Lower lobe of right lung (tissue), 2 donors: Measurements from ENCODE around the gene PAK4. TPM values are rescaled to one million over a fixed set of nuclear protein-coding genes. Genes with fewer than 3 reads are reported as not detected.

Experiments
- ATAC-seq, 2 donors: fragments of 200-7000 bp; cut with Tn5 transposase; one replicate each; pipeline ENCODE4 v1.9.1; 2020 to 2022; ENCODE audit warnings: mild to moderate bottlenecking in 2 of 2, moderate library complexity in 2 of 2
- DNase-seq: peaks from one replicate; pipeline ENCODE4 v3.0.0-alpha.2; 2020
- H3K27ac ChIP-seq: fragments of 200-600 bp; one replicate; pipeline ENCODE4 v1.8.0; 2022
- H3K27me3 ChIP-seq: fragments of 200-600 bp; one replicate; pipeline ENCODE4 v1.8.0; 2022; ENCODE audit warnings: low read depth
- H3K36me3 ChIP-seq: fragments of 200-600 bp; one replicate; pipeline ENCODE4 v1.8.0; 2022; ENCODE audit warnings: mild to moderate bottlenecking
- H3K4me1 ChIP-seq: fragments of 200-600 bp; one replicate; pipeline ENCODE4 v1.8.0; 2022
- H3K4me3 ChIP-seq: fragments of 200-600 bp; one replicate; pipeline ENCODE4 v1.8.0; 2022; ENCODE audit warnings: mild to moderate bottlenecking
- H3K9me3 ChIP-seq: fragments of 200-600 bp; one replicate; pipeline ENCODE4 v1.8.0; 2022
- intact Hi-C: fragments of 100-400 bp; cut with DNase I; formaldehyde crosslinking; loops from one replicate; pipeline ENCODE4 v1.11.0; 2022
- total RNA-seq: library from RNA; stranded (reverse); fragmentation: NEBNext Ultra II Directional; extraction: Animal tissue kit (Norgen Biotek cat#: 25700); gene quantifications from one replicate; pipeline ENCODE4 v1.2.1, GENCODE V29; 2021
- TF ChIP-seq, protein P1 (sequence below): fragments of 200-600 bp; IDR thresholded peaks from one replicate; pipeline ENCODE4 v1.8.0; 2022; ENCODE audit warnings: antibody characterized with exemption, mild to moderate bottlenecking
- donor health status: DM: no; HTN: yes; CAD: no; lungs with severe emphysema.

PAK4 gene
- total RNA-seq, 1 donor from 2014 or later = 73.0 TPM

DNA sequence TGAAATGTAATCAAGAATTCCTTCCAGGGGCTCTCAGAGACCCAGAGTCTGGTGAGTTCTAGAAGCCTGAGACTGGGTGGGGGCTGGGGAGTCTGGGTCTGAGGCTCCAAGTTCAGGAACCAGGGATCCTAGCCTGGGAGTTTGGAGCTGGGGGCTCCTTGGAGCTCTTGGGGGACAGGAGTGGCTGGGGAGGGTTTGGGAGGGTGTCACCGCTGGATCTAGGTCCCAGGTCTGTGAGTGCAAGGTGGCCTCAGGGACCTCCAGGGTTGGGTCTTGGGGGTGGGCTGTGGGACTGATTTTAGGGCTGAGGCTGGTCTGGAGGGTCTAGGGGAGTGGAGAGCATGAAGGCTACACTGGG lies 77.4 kb downstream of the PAK4 start:
- no peak overlapping the region for H3K27ac ChIP-seq
- no peak overlapping the region for H3K4me3 ChIP-seq
- H3K4me1 ChIP-seq = peaks cover 4% of the 10 kb centered on the region
- H3K27me3 ChIP-seq = peaks cover 48% of the 10 kb centered on the region
- DNase-seq = no peak
- intact Hi-C loops = no loop called here
- no peaks in the 10 kb centered on the region for H3K9me3 ChIP-seq
- TF ChIP-seq, protein P1, sequence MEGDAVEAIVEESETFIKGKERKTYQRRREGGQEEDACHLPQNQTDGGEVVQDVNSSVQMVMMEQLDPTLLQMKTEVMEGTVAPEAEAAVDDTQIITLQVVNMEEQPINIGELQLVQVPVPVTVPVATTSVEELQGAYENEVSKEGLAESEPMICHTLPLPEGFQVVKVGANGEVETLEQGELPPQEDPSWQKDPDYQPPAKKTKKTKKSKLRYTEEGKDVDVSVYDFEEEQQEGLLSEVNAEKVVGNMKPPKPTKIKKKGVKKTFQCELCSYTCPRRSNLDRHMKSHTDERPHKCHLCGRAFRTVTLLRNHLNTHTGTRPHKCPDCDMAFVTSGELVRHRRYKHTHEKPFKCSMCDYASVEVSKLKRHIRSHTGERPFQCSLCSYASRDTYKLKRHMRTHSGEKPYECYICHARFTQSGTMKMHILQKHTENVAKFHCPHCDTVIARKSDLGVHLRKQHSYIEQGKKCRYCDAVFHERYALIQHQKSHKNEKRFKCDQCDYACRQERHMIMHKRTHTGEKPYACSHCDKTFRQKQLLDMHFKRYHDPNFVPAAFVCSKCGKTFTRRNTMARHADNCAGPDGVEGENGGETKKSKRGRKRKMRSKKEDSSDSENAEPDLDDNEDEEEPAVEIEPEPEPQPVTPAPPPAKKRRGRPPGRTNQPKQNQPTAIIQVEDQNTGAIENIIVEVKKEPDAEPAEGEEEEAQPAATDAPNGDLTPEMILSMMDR = no peak
- ATAC-seq = no peak
- H3K36me3 ChIP-seq = no peaks in the 10 kb centered on the region

DNA sequence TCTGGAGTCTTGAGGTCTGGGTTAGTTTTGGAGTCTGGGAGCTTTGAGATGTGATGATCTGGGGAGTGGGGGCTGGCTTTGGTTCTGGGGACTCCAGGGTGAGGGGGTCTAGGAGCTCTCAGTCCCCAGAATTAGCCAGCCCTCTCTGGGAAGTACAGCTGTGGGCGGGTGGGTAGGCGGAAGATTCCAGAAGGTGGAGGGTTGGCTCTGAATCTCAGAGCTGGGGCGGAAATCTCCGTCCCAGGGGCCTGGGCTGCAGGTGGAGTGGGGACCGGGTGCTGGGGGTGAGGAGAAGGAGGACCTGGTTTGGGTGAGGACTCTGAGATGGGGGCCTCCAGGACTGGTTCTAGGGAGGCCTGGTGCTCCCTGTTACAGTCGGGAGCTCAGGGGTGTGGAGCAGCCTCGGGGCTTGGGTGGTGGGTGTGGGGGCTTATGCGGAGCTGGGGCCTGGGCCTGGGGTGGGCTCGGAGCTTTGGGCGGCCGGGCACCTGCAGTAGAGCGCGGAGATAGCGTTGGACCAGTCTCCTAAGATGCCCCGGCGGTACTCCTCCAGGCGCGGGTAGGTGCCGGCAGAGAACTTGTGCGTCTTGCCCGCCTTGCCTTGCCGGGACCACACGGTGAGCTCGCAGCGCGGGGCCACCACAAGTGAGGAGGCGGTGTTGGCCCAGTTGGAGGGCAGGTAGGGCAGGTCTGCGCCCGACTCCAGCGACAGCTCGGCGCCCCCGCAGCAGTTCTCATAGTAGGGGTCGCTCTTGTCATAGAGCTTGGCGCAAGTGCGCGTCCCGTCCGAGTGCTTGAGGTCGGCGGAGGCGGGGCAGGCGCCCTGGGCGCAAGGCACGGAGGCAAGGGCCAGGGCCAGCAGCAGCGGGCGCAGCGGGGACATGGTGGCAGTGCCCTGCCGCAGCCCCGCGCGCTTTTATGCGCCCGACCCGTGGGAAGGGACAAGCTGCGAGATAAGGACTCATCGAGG lies 78.1 kb downstream of the PAK4 start, which contains the start of gene SYCN:
Gene SYCN, minus strand, starts transcription at position 892 of the 970 bp plus-strand sequence. Its CDS starts 9 bp downstream, at position 883.
- peak; percentile 22 to 45 for ATAC-seq
- Histone ChIP-seq H3K27ac (no peak within 1 kb of the TSS), H3K4me3 (no peak within 1 kb of the TSS), H3K4me1 (peaks cover 4% of the 10 kb centered on the region), H3K36me3 (no peaks in the 10 kb centered on the region), H3K27me3 (peaks cover 42% of the 10 kb centered on the region), H3K9me3 (no peaks in the 10 kb centered on the region)
- DNase-seq = no peak
- intact Hi-C loops = no loop called here
- TF ChIP-seq, protein P1 = no peak

GRCh38 chr19:39205449-39205764 lies 79.8 kb downstream of the PAK4 start:
- intact Hi-C loops = no loop called here
- H3K9me3 ChIP-seq = no peaks in the 10 kb centered on the region
- ATAC-seq (no peak), DNase-seq (no peak)
- H3K27me3 ChIP-seq = peaks cover 34% of the 10 kb centered on the region
- no peak overlapping the region for H3K4me3 ChIP-seq
- H3K4me1 ChIP-seq = peaks cover 4% of the 10 kb centered on the region
- no peak overlapping the region for H3K27ac ChIP-seq
- H3K36me3 ChIP-seq = no peaks in the 10 kb centered on the region
- TF ChIP-seq, protein P1 = no peak

GRCh38 chr19:39206122-39206521 lies 80.5 kb downstream of the PAK4 start:
- H3K36me3 ChIP-seq = no peaks in the 10 kb centered on the region
- intact Hi-C loops = no loop called here

DNA sequence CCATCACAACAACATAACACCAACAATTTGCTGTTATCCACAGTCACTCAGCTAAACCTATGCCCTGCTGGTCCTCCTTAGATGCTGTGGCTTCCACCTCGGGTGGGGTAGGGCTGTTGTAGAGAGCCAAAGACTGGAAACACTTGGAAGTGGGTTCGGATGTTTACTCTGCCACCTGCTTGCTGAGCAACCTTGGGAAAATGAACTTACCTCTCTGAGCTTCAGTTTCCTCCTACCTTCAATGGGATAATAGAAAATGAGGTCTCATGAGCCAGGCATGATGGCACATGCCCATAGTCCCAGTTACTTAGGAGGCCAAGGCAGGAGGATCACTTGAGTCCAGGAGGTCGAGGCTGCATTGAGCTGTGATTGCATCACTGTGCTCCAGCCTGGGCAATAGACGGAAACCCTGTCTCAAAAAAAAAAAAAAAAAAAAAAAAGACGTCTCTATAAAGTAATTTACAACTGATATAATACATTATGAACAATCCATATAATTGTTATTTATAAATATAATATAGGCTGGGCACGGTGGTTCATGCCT lies 81.8 kb downstream of the PAK4 start:
- intact Hi-C loops = no loop called here
- DNase-seq = no peak
- Histone ChIP-seq H3K4me3 (no peak overlapping the region), H3K36me3 (no peaks in the 10 kb centered on the region), H3K4me1 (no peaks in the 10 kb centered on the region), H3K9me3 (no peaks in the 10 kb centered on the region), H3K27me3 (peaks cover 21% of the 10 kb centered on the region), H3K27ac (no peak overlapping the region)
- TF ChIP-seq, protein P1 = no peak
- ATAC-seq = no peak

More at GRCh38 chr19:39206122-39206521, 80.5 kb downstream of the PAK4 start:
- Histone ChIP-seq H3K4me3 (no peak overlapping the region), H3K4me1 (peaks cover 4% of the 10 kb centered on the region), H3K27me3 (peaks cover 28% of the 10 kb centered on the region), H3K9me3 (no peaks in the 10 kb centered on the region), H3K27ac (no peak overlapping the region)
- DNase-seq = no peak
- TF ChIP-seq, protein P1 = no peak
- ATAC-seq = no peak
